ENCODE measurements around the gene SPEM2.

The SPEM2 gene

DNA sequence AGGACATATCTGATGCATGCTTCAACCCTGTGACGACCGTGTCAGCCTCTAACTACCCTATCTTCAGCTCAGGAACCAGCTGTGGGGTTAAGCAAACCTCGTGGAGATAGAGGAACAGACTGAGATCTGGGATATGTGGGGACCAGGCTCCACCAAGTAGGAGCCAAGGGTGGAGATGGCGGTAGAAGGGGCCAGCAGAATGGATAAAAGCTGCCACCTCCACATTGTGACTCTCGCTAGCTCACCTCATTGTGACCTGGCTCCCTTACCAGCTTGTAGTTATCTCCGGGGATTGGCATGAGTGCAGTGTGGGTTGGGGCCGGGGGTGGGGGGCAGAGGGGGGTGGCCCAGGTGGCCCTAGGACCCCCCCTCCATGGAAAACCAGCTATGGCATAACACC is at the start of gene SPEM2:
Gene SPEM2 (plus strand): TSS at position 301 of the 400 bp plus-strand sequence. CDS start 73 bp downstream, at position 374.
- TF ChIP-seq, protein P1, sequence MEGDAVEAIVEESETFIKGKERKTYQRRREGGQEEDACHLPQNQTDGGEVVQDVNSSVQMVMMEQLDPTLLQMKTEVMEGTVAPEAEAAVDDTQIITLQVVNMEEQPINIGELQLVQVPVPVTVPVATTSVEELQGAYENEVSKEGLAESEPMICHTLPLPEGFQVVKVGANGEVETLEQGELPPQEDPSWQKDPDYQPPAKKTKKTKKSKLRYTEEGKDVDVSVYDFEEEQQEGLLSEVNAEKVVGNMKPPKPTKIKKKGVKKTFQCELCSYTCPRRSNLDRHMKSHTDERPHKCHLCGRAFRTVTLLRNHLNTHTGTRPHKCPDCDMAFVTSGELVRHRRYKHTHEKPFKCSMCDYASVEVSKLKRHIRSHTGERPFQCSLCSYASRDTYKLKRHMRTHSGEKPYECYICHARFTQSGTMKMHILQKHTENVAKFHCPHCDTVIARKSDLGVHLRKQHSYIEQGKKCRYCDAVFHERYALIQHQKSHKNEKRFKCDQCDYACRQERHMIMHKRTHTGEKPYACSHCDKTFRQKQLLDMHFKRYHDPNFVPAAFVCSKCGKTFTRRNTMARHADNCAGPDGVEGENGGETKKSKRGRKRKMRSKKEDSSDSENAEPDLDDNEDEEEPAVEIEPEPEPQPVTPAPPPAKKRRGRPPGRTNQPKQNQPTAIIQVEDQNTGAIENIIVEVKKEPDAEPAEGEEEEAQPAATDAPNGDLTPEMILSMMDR (IDR thresholded peaks at IDR 0.05; ENCODE audit: low read length, missing control alignments) = no peak
- no peak for DNase-seq (ENCODE audit: low read depth)
- no peak within 1 kb of the TSS for H3K4me3 ChIP-seq (replicated peaks; ENCODE audit: low read depth, low read length)

- no peak for DNase-seq (ENCODE audit: low read depth)
- TF ChIP-seq, protein P1 (IDR thresholded peaks at IDR 0.05; ENCODE audit: low read length, missing control alignments) = no peak
- H3K4me3 ChIP-seq (replicated peaks; ENCODE audit: low read depth, low read length) = no peak overlapping the region
These were observed 46.3 kb upstream of the SPEM2 start for GRCh38 chr17:7379134-7379533.

GRCh38 chr17:7380321-7380720 is 45.1 kb upstream of the SPEM2 start:
- H3K4me3 ChIP-seq (replicated peaks; ENCODE audit: low read depth, low read length) = peak overlapping the region; percentile 35
- TF ChIP-seq, protein P1 (IDR thresholded peaks at IDR 0.05; ENCODE audit: low read length, missing control alignments) = no peak
- peak; percentile 50 for DNase-seq (ENCODE audit: low read depth)

- H3K4me3 ChIP-seq (replicated peaks; ENCODE audit: low read depth, low read length) = peak within 1 kb of the TSS; percentile 35
These were observed 44.3 kb upstream of the SPEM2 start, which contains the start of gene TNK1 for GRCh38 chr17:7380855-7381683. Gene TNK1, plus strand, starts transcription at chr17:7381089. Its CDS starts 1,838 bp downstream, at chr17:7382927.

GRCh38 chr17:7382901-7383300 is 42.5 kb upstream of the SPEM2 start:
- DNase-seq (ENCODE audit: low read depth) = no peak
- TF ChIP-seq, protein P1 (IDR thresholded peaks at IDR 0.05; ENCODE audit: low read length, missing control alignments) = no peak
- no peak overlapping the region for H3K4me3 ChIP-seq (replicated peaks; ENCODE audit: low read depth, low read length)

More at GRCh38 chr17:7380855-7381683, 44.3 kb upstream of the SPEM2 start, which contains the start of gene TNK1:
- no peak for DNase-seq (ENCODE audit: low read depth)
- TF ChIP-seq, protein P1 (IDR thresholded peaks at IDR 0.05; ENCODE audit: low read length, missing control alignments) = no peak

DNA sequence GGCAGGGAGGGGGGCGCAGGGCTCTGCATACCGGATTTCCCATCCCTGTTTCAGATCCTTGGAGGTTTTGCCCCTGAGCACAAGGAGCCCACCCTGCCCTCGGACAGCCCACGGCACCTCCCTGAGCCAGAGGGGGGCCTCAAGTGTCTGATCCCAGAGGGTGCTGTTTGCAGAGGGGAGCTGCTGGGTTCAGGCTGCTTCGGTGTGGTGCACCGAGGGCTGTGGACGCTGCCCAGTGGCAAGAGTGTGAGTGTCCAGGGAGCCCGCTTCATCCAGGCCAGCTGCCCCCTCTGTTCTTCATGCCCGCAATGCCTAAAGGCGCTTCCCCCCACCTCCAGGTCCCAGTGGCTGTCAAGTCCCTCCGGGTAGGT is 42.1 kb upstream of the SPEM2 start:
- TF ChIP-seq, protein P1 (IDR thresholded peaks at IDR 0.05; ENCODE audit: low read length, missing control alignments) = no peak
- DNase-seq (ENCODE audit: low read depth) = no peak
- H3K4me3 ChIP-seq (replicated peaks; ENCODE audit: low read depth, low read length) = no peak overlapping the region

All from fibroblast of pulmonary artery (primary cell).